Ecto neural progenitor cell (in vitro differentiated cells): ENCODE measurements around the gene CCDC3.
"Not testable (repeated sequence)": the region's sequence is repeated elsewhere in the genome, so short reads cannot be mapped to it uniquely, and the experiment has no call there.

Experiments used
- DNase-seq: peaks from one replicate; pipeline ENCODE4 v3.0.0-alpha.2; 2018; ENCODE audit warnings: low spot score

Gene CCDC3

GRCh38 chr10:13000431-13000830 is 1.1 kb downstream of the CCDC3 start:
- DNase-seq: no peak

DNA sequence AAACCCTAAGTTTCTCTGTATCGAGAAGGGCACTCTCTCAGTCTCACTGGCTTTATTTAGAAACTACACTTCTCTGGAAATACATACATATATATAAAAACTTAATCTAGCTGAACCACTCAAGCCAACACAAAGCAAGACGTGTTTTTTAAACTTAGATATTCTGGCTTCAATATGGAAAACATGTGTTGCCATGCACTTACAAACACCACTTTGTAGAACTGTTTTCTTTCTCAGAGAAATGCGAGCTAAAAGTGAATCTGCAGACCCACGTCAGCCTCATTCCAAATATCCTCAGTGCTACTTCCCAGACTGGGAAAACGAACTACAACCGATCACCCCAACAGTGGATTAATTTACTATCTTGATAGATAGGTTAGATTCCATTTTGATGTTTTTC is 1.7 kb downstream of the CCDC3 start:
- no peak for DNase-seq

GRCh38 chr10:12995425-12995861 is 6.1 kb downstream of the CCDC3 start:
- no peak for DNase-seq

- DNase-seq: no peak
Observed at GRCh38 chr10:12993595-12993994, 7.9 kb downstream of the CCDC3 start.

- DNase-seq: no peak
Observed at GRCh38 chr10:12985347-12985746, 16.2 kb downstream of the CCDC3 start.

DNA sequence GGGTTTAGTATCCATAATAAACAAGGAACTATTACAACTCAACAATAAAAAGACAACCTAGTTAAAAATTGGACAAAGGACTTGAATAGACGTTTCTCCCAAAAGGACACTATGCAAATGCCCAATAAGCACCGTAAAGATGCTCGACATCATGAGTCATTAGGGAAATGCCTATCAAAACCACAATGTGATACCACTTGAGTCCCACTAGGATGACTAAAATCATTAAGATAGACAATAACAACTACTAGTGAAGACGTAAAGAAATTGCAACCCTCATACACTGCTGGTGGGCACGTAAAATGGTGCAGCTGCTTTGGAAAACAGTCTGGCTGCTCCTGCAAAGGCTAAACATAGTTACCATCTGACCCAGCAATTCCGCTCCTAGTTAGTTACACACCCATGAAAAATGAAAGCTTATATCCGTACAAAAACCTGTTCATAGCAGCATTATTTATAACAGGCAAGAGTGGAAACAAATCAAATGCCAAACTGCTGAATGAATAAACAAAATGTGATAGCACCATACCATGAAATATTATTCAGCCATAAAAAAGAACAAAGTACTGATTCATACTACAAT is 17.3 kb downstream of the CCDC3 start:
- no peak for DNase-seq

DNA sequence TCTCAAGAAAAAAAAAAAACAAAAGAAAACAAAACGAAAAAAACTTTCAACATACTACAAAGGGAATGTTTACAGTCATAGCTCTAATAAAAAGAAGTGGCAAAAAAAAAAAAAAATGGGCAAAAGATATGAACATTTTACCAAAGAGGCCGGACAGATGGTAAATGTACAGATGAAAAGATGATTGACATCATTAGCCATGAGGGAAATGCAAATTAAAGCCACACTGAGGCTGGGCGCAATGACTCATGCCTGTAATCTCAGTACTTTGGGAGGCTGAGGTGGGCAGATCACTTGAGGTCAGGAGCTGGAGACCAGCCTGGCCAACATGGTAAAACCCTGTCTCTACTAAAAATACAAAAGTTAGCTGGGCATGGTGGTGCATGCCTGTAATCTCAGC is 17.9 kb downstream of the CCDC3 start:
- not testable (repeated sequence) for DNase-seq

- no peak for DNase-seq
Observed at GRCh38 chr10:12981570-12981969, 19.9 kb downstream of the CCDC3 start.

DNA sequence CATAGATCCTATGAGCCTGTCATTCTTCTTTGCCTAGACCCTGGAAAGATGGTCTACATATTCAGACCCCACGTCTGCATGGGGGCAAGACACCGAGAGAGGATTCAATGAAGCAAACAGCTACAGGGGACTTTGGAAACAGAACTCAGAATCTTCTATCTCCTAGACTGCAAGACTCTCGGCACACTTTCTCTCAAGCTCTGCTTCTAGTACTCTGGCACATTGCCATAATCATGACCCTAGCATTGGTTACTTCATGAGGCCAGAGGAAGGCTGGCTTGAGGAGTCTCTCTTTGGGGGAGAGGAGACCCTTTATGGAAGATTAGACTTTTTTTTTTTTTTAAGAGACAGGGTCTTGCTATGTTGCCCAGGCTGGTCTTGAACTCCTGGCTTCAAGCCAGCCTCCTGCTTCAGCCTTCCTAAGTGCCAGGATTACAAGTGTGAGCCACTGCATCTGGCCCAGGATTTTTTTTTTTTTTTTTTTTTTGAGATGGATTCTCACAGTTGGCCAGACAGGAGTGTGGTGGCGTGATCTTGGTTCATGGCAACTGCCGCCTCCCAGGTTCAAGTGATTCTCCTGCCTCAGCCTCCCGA is 20.7 kb downstream of the CCDC3 start:
- no peak for DNase-seq

DNA sequence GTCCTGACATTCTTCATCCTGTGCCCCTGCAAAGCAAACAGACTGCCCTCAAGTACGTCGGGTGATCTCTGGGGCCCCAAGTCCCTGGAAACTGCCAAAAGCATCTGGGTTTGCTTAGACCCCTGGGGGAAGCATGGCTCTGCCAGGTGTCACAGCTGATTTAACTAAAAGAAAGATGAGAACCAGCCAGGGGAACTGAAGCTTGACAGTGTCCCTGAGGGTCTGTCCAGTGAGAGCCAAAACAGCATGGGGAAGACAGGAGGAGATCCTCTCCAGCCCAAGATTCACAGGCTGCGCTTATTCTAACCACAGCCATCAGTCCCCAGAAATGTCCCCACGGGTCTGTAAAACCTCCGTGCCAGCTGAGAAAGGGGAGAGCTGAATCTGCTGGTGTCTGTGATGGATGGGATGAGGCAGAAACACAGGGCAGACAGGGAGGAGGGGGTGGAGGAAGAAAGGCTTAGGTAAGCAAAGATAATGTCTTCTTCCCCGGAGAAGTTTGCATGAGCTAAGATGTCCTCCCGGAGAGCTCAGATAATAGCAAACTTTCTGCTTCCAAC is 21.3 kb downstream of the CCDC3 start:
- no peak for DNase-seq

GRCh38 chr10:12978891-12979290 is 22.6 kb downstream of the CCDC3 start:
- DNase-seq: no peak

- no peak for DNase-seq
Observed at GRCh38 chr10:12975906-12976305, 25.6 kb downstream of the CCDC3 start.

GRCh38 chr10:12975266-12975665 is 26.2 kb downstream of the CCDC3 start:
- no peak for DNase-seq

DNA sequence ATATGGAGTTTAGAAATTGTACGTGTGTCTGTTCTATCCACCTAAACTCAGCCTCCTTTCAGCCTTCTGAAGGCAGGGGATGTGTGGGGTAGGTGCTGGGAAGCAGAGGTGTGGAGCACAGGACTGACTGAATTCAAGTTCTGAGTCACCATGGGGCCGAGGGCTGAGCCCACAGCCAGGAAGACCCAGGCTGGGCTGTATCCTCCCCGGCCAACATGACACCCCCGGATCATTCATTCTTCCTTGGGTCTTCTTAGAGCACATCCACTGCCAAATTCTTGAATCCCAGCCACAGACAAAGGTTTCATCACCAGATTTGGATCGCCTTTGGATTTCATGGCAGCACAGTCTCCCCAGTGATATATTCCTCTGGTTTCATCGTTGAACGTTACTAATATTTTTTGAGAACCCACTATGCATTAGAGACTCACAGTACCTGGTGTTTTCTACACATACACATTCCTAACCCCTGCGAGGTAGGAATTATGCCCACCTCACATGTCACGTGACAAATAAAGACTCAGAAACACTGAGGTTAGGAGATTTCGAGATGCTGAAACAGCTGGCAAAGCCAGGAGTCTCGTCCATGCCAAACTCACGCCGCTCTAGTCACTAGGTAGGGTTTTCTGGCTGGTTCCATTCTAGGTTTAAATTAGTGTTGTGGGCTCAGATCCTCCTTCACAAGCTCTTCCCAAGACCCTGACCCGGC is 26.9 kb downstream of the CCDC3 start:
- no peak for DNase-seq

GRCh38 chr10:12974078-12974477 is 27.4 kb downstream of the CCDC3 start:
- no peak for DNase-seq

- DNase-seq: no peak
Observed at GRCh38 chr10:12973149-12973718, 28.3 kb downstream of the CCDC3 start.

DNA sequence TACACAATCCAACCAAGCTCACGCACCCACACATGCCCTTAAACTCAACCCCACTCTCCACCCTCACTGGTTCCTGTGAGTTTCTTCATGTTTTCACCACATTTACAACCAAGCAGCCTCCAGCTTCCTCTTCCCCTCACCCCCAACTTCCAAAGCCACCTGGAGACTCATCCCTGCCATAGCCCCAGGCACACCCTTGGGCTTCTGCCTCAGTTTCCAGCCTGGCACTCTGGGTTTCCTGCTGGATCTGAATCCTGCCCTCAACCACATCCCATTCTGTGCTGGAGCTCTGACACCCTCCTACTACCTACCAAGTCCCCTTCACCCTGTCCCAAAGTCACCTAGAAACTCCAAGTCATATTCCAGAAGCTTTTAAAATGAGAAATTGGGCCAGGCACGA is 29.4 kb downstream of the CCDC3 start:
- DNase-seq: no peak

DNA sequence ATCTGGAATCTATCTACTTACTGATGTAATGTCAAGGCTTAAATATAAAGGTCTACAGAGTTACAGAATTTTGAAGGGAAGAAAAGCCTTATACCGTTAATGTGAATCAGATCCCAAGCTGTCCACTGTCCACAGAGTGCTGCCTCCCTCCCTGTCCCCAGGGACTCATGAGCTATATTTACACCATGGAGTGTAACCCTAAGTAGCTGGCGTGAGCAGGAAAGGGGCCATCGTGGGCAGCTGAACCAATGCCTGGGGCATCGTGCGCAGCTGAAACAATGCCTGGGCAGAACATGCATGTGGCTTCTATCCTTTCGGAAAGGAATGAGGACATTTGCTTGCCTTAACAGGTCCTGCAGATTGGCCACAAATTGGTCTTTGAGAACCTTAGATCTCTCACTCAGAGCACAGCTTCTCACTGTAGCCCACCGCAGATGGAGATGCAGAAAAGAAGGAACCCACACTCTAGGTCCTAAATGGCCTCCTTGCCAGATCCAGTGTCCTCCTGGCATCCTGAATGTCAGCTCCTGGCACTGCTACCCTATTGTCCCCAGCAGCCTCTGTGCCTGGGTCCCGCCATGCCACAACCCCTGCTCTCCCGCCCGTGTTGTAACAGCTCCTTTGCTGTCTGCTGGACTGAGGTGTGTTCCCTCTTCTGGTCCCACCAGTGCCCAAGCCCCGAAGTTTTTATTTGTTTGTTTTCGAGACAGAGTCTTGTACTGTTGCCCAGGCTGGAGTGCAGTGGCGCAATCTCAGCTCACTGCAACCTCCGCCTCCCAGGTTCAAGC is 30.3 kb downstream of the CCDC3 start:
- DNase-seq: no peak

DNA sequence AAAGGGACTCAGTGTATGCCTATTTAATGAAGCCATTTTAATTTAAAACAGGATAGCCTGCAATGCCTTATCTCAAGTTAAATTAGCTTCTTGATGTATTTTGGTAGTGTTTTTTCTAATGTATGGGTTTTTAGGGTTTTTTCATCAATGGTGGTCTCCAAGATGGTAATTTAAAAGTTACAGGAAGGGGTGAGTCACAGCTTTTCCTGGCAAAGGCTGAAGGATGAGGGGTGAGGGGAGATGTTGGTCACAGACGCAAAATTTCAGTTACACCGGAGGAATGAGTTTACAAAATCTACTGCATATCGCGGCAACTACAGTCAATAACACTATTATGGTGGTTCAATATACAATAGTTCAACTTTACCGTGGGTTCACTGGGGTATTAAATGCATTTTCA is 31.6 kb downstream of the CCDC3 start:
- DNase-seq: no peak

- DNase-seq: no peak
Observed at GRCh38 chr10:12966067-12966466, 35.4 kb downstream of the CCDC3 start.

DNA sequence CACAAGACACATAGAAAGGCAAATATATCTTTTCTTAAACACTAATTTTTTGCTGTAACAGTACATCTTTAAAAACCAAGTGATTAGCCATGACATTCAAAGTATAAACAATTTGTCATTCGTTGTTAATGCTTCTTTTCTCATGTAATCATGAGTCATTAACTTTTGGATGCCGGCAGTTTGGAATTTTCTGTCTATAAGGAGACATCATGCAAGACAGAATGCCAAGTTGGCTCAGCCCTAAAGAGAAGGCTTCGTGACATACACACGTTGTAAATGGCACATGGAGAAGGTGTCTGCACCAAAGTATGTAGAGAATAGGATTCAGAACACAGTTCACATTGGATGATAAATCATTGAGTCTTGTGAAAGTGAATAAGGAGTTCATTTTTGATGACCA is 35.9 kb downstream of the CCDC3 start:
- no peak for DNase-seq

DNA sequence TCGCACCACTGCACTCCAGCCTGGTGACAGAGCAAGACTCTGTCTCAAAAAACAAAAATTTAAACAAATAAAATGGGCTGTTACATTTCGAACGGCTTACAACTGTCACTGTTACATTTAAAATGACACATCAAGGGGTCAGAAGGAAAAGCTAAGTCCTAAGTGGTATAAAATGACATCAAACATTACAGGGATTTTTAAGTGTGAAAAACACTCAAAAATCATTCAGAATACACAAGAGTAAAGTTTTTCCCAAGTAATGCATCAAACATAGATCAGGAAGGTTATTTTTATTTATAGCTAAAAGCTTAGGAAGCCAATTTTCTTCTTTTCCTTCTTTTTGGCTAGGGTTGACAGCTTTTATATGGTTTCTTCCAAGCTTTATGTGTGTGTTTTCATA is 39.0 kb downstream of the CCDC3 start:
- DNase-seq: no peak
